PFSK-1 (cell line): ENCODE measurements around the gene PIGL.

ENCODE experiments used
- FOXP2 ChIP-seq: optimal IDR thresholded peaks from 2 replicates; pipeline ENCODE3; 2011; ENCODE audit warnings: borderline replicate concordance, control low read depth, inconsistent platforms; ENCODE audit not compliant: insufficient read depth; ENCODE audit errors: extremely low read length, extremely low read depth
- POLR2AphosphoS5 ChIP-seq: IDR thresholded peaks from 2 replicates; pipeline ENCODE4 v1.6.1; 2012; ENCODE audit warnings: low read depth, mild to moderate bottlenecking, control low read depth, low read length, moderate library complexity
- SIN3A ChIP-seq: IDR thresholded peaks from 2 replicates; pipeline ENCODE4 v1.6.1; 2012; ENCODE audit warnings: mild to moderate bottlenecking, low read length, moderate library complexity, borderline replicate concordance; ENCODE audit not compliant: insufficient read depth
- TAF1 ChIP-seq: IDR thresholded peaks from 2 replicates; pipeline ENCODE4 v1.6.1; 2012; ENCODE audit warnings: low read length, control low read depth, borderline replicate concordance; ENCODE audit not compliant: insufficient read depth
- TF ChIP-seq, protein P1 (sequence below), 2 experiments: IDR thresholded peaks; 2 replicates each; pipeline versions ENCODE4 v1.6.1 to v1.8.0; 2011 to 2012; ENCODE audit warnings: low read depth in 2 of 2, low read length in 2 of 2, control low read depth in 1 of 2, inconsistent platforms in 1 of 2, mild to moderate bottlenecking in 1 of 2, moderate library complexity in 1 of 2; ENCODE audit not compliant: insufficient read depth in 1 of 2

The PIGL gene

GRCh38 chr17:16286947-16287562, 70.0 kb downstream of the PIGL start:
- TF ChIP-seq SIN3A, result no peak
- no peak for TF ChIP-seq POLR2AphosphoS5
- TF ChIP-seq FOXP2, result no peak
- TF ChIP-seq, protein P1, sequence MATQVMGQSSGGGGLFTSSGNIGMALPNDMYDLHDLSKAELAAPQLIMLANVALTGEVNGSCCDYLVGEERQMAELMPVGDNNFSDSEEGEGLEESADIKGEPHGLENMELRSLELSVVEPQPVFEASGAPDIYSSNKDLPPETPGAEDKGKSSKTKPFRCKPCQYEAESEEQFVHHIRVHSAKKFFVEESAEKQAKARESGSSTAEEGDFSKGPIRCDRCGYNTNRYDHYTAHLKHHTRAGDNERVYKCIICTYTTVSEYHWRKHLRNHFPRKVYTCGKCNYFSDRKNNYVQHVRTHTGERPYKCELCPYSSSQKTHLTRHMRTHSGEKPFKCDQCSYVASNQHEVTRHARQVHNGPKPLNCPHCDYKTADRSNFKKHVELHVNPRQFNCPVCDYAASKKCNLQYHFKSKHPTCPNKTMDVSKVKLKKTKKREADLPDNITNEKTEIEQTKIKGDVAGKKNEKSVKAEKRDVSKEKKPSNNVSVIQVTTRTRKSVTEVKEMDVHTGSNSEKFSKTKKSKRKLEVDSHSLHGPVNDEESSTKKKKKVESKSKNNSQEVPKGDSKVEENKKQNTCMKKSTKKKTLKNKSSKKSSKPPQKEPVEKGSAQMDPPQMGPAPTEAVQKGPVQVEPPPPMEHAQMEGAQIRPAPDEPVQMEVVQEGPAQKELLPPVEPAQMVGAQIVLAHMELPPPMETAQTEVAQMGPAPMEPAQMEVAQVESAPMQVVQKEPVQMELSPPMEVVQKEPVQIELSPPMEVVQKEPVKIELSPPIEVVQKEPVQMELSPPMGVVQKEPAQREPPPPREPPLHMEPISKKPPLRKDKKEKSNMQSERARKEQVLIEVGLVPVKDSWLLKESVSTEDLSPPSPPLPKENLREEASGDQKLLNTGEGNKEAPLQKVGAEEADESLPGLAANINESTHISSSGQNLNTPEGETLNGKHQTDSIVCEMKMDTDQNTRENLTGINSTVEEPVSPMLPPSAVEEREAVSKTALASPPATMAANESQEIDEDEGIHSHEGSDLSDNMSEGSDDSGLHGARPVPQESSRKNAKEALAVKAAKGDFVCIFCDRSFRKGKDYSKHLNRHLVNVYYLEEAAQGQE (IDR thresholded peaks at IDR 0.05; ENCODE audit: insufficient read depth in 1 of 2, low read depth in 2 of 2, low read length in 2 of 2), result no peak
- no peak for TF ChIP-seq TAF1

GRCh38 chr17:16287563-16288027, 70.6 kb downstream of the PIGL start:
- TF ChIP-seq TAF1, result no peak
- TF ChIP-seq, protein P1 (IDR thresholded peaks at IDR 0.05; ENCODE audit: insufficient read depth in 1 of 2, low read depth in 2 of 2, low read length in 2 of 2), result no peak
- TF ChIP-seq FOXP2, result no peak
- TF ChIP-seq POLR2AphosphoS5, result no peak
- TF ChIP-seq SIN3A, result no peak

DNA sequence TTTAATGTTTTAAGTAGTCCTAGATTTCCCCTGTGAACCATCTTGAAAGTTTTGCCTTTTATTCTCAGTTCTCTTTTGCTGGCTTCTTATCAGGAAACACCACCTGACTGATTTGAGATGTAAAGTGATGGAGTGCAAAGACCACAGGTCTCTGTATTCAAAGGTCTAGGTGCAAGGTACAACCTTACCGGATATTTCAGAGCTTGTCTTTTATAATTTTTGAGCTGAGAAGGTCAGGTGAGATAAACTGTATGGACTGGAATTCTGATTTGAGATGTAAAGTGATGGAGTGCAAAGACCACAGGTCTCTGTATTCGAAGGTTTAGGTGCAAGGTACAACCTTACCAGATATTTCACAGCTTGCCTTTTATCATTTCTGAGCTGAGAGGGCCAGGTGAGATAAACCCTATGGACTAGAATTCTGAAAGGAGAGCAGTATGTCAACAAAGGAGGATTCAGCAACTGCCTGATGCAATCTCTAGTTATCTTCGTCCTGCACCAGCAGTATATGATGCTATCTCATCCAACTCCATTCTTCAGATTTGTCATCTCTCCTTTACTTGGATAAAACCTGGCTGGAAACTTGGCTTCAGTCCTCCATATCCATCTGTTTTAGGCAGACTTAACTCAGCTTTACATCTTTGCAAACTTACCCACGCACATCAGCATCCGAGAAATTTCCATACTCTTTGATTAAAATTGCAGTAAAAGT, 72.0 kb downstream of the PIGL start:
- TF ChIP-seq TAF1 (no peak), SIN3A (no peak), FOXP2 (no peak), POLR2AphosphoS5 (no peak)
- TF ChIP-seq, protein P1 (IDR thresholded peaks at IDR 0.05; ENCODE audit: insufficient read depth in 1 of 2, low read depth in 2 of 2, low read length in 2 of 2), result no peak

GRCh38 chr17:16293931-16294330, 76.9 kb downstream of the PIGL start:
- TF ChIP-seq TAF1, result no peak
- no peak for TF ChIP-seq FOXP2
- no peak for TF ChIP-seq SIN3A
- no peak for TF ChIP-seq POLR2AphosphoS5
- TF ChIP-seq, protein P1 (IDR thresholded peaks at IDR 0.05; ENCODE audit: insufficient read depth in 1 of 2, low read depth in 2 of 2, low read length in 2 of 2), result no peak
